GM19239 (cell line): ENCODE measurements around the gene PPFIBP1.
"Not testable (repeated sequence)": the region's sequence is repeated elsewhere in the genome, so short reads cannot be mapped to it uniquely, and the experiment has no call there.

ENCODE experiments used
- DNase-seq: peaks from one replicate; pipeline ENCODE4 v3.0.0; 2011; ENCODE audit warnings: low spot score; ENCODE audit not compliant: insufficient read length
- FAIRE-seq: peaks from 2 replicates; lab custom pipeline; 2011; peaks lifted over from hg19 to GRCh38; lab: Jason Lieb, UNC

PPFIBP1 gene

DNA sequence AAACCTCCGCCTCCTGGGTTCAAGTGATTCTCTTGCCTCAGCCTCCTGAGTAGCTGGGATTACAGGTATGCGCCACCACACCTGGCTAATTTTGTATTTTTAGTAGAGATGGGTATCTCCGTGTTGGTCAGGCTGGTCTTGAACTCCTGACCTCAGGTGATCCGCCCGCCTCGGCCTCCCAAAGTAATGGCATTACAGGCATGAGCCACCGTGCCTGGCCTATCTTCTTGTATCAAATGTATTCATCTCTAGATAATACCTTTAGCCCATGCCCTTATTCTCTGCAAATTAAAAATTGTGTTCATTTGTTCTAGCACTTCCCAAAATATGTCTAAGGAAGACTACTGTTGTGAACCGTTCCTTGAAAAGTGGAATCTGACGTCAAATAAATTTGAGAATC, 210.3 kb downstream of the PPFIBP1 start:
- DNase-seq, FAIRE-seq: not testable (repeated sequence)

DNA sequence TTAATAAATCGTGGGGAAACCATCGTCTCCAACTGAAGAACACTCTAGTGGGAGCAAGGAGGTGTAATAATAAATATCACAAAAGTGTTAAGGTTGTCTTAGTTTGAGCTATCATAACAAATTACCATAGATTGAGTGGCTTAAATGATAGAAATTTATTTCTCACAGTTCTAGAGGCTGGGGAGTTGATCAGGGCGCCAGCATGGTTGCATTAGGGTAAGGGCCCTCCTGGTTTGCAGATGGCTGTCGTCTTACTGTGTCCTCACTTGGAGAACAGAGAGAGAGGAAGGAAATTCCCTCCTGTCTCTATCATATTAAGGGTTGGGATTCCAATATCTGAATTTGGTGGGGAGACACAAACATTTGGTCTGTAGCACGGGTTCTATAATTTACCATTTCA, 219.6 kb downstream of the PPFIBP1 start:
- no peak for FAIRE-seq

More for the DNA sequence above, 219.6 kb downstream of the PPFIBP1 start:
- no peak for DNase-seq
